IMR-90 (cell line): ENCODE results near the gene AP3B1. TPM values are rescaled to one million over a fixed set of nuclear protein-coding genes. Genes with fewer than 3 reads are reported as not detected.

ENCODE experiments used
- ATAC-seq: fragments of 200-7000 bp; cut with Tn5 transposase; 2 replicates; pipeline ENCODE4 v1.9.1; 2020; ENCODE audit warnings: low read depth, mild to moderate bottlenecking, moderate library complexity
- BruUV-seq: library from RNA; stranded (reverse); fragments of 400-500 nt; replicated peaks from 2 replicates; lab custom pipeline; 2021; lab: Mats Ljungman, UMichigan
- CTCF ChIA-PET: fragments of 300-600 bp; formaldehyde crosslinking; extraction: SDS; loops from one replicate; lab custom pipeline; 2021; ENCODE audit warnings: antibody characterized with exemption; lab: Yijun Ruan, JAX
- POLR2A ChIA-PET: fragments of 300-600 bp; sonication (Branson Sonifier 250); formaldehyde crosslinking; loops from one replicate; lab custom pipeline; 2022; ENCODE audit warnings: antibody characterized with exemption; ENCODE audit not compliant: unreplicated experiment; lab: Charles Lee
- DNase-seq: peaks from one replicate; pipeline ENCODE4 v3.0.0; 2013
- H2AFZ ChIP-seq: replicated peaks from 2 replicates; pipeline ENCODE3; 2013; ENCODE audit warnings: low read length, mild to moderate bottlenecking; ENCODE audit not compliant: poor library complexity
- H2AK5ac ChIP-seq: 2 replicates; pipeline ENCODE4 v1.6.1; 2013; ENCODE audit warnings: low read depth, low read length, inconsistent platforms
- H2AK9ac ChIP-seq: replicated peaks from 2 replicates; pipeline ENCODE3; 2013; ENCODE audit warnings: mild to moderate bottlenecking, low read depth, low read length, moderate library complexity; ENCODE audit not compliant: poor library complexity
- H2BK120ac ChIP-seq: 2 replicates; pipeline ENCODE4 v1.6.1; 2013; ENCODE audit warnings: low read depth, low read length, inconsistent platforms
- H2BK15ac ChIP-seq: 3 replicates; pipeline ENCODE4 v1.6.1; 2013; ENCODE audit warnings: low read depth, low read length, inconsistent platforms
- H2BK20ac ChIP-seq: 2 replicates; pipeline ENCODE4 v1.6.1; 2013; ENCODE audit warnings: low read depth, mild to moderate bottlenecking, inconsistent platforms, low read length, moderate library complexity
- H2BK5ac ChIP-seq: 2 replicates; pipeline ENCODE4 v1.6.1; 2013; ENCODE audit warnings: mild to moderate bottlenecking, low read depth, low read length, inconsistent platforms; ENCODE audit not compliant: poor library complexity, severe bottlenecking
- H3K14ac ChIP-seq: replicated peaks from 2 replicates; pipeline ENCODE4 v1.6.1; 2013; ENCODE audit warnings: low read depth, low read length, inconsistent platforms
- H3K18ac ChIP-seq: 2 replicates; pipeline ENCODE4 v1.6.1; 2013; ENCODE audit warnings: low read depth, low read length, control low read depth
- H3K23ac ChIP-seq: 2 replicates; pipeline ENCODE4 v1.6.1; 2013; ENCODE audit warnings: low read depth, low read length, inconsistent platforms
- H3K27ac ChIP-seq: 2 replicates; pipeline ENCODE4 v1.5.1; 2013; ENCODE audit warnings: mild to moderate bottlenecking, control low read depth, low read length; ENCODE audit not compliant: insufficient read depth
- H3K27me3 ChIP-seq: 2 replicates; pipeline ENCODE4 v1.6.1; 2013; ENCODE audit warnings: low read length; ENCODE audit not compliant: control insufficient read depth, insufficient read depth
- H3K36me3 ChIP-seq: 2 replicates; pipeline ENCODE4 v1.6.1; 2013; ENCODE audit warnings: low read length, mixed read lengths; ENCODE audit not compliant: control insufficient read depth, insufficient read depth
- H3K4ac ChIP-seq: 2 replicates; pipeline ENCODE4 v1.6.1; 2013; ENCODE audit warnings: low read depth, low read length, inconsistent platforms
- H3K4me1 ChIP-seq: 2 replicates; pipeline ENCODE4 v1.6.1; 2013; ENCODE audit warnings: low read length, mixed read lengths; ENCODE audit not compliant: control insufficient read depth, insufficient read depth
- H3K4me2 ChIP-seq: 2 replicates; pipeline ENCODE4 v1.6.1; 2013; ENCODE audit warnings: low read depth, mild to moderate bottlenecking, control low read depth, low read length, moderate library complexity
- H3K4me3 ChIP-seq: 2 replicates; pipeline ENCODE4 v1.5.1; 2013; ENCODE audit warnings: low read depth, mild to moderate bottlenecking, control low read depth, low read length, moderate library complexity; ENCODE audit not compliant: insufficient read depth
- H3K56ac ChIP-seq: 2 replicates; pipeline ENCODE4 v1.6.1; 2013; ENCODE audit warnings: low read length, inconsistent platforms; ENCODE audit not compliant: insufficient read depth; ENCODE audit errors: extremely low read depth
- H3K79me1 ChIP-seq, 2 experiments: 2 replicates each; pipeline ENCODE4 v1.6.1; 2013; ENCODE audit warnings: low read length in 2 of 2, inconsistent platforms in 1 of 2, low read depth in 1 of 2
- H3K9ac ChIP-seq: 2 replicates; pipeline ENCODE4 v1.6.1; 2013; ENCODE audit warnings: low read depth, low read length, control low read depth
- H3K9me1 ChIP-seq: 2 replicates; pipeline ENCODE4 v1.6.1; 2013; ENCODE audit warnings: low read length, inconsistent platforms; ENCODE audit not compliant: insufficient read depth
- H3K9me3 ChIP-seq: 2 replicates; pipeline ENCODE4 v1.6.1; 2013; ENCODE audit warnings: low read length; ENCODE audit not compliant: control insufficient read depth, insufficient read depth
- H4K20me1 ChIP-seq: 2 replicates; pipeline ENCODE4 v1.6.1; 2013; ENCODE audit warnings: low read length, inconsistent platforms; ENCODE audit not compliant: insufficient read depth
- H4K5ac ChIP-seq: 2 replicates; pipeline ENCODE4 v1.6.1; 2013; ENCODE audit warnings: mild to moderate bottlenecking, low read depth, low read length, control low read depth
- H4K8ac ChIP-seq, 2 experiments: 2 replicates each; pipeline ENCODE4 v1.6.1; 2013; ENCODE audit warnings: low read depth in 2 of 2, low read length in 2 of 2, control low read depth in 1 of 2, inconsistent platforms in 1 of 2
- H4K91ac ChIP-seq: 2 replicates; pipeline ENCODE4 v1.6.1; 2013; ENCODE audit warnings: low read depth, low read length, inconsistent platforms; ENCODE audit not compliant: insufficient read depth
- BHLHE40 ChIP-seq: fragments of 150-350 bp; IDR thresholded peaks from 2 replicates; pipeline ENCODE4 v1.6.1; 2016; ENCODE audit warnings: mild to moderate bottlenecking, low read depth, low read length
- CEBPB ChIP-seq: IDR thresholded peaks from 2 replicates; pipeline ENCODE4 v1.6.1; 2012; ENCODE audit warnings: low read depth, low read length, improper control_type of control experiment
- CTCF ChIP-seq: conservative IDR thresholded peaks from 2 replicates; pipeline ENCODE4 v1.5.1; 2012; ENCODE audit warnings: mild to moderate bottlenecking, low read depth, low read length, improper control_type of control experiment
- USF2 ChIP-seq: fragments of 150-350 bp; IDR thresholded peaks from 2 replicates; pipeline ENCODE4 v1.6.1; 2017; ENCODE audit warnings: mild to moderate bottlenecking, antibody characterized with exemption, low read length, low read depth
- WGBS, 2 experiments: methylation state at CpG; one replicate each; pipeline versions ENCODE4 v1.1.5 to v1.1.7; 2013; ENCODE audit warnings: missing lambda C conversion rate in 2 of 2; ENCODE audit not compliant: insufficient read length in 1 of 2; ENCODE audit errors: extremely low coverage in 2 of 2; 5-methylcytosine and 5-hydroxymethylcytosine counted together
- dilution Hi-C: fragments of 300-500 bp; cut with HindIII; formaldehyde crosslinking; loops from one replicate; pipeline ENCODE4 v1.14.3; 2018; ENCODE audit warnings: low sequenced_read_pairs; ENCODE audit not compliant: unreplicated experiment
- in situ Hi-C: fragments of 300-500 bp; cut with MboI; formaldehyde crosslinking; loops from 3 replicates; pipeline ENCODE4 v1.14.3; 2019; ENCODE audit warnings: low sequenced_read_pairs, inconsistent platforms, mixed read lengths
- intact Hi-C: fragments of 100-400 bp; cut with micrococcal nuclease; formaldehyde crosslinking; loops from 2 replicates; pipeline ENCODE4 v1.10.0; 2022
- polyA plus RNA-seq, 3 experiments: library from polyadenylated mRNA; depleted of rRNA; stranded (reverse); fragments of >200 nt; gene quantifications; 2 replicates each; pipeline ENCODE4 v1.2.3, GENCODE V29; 2012; ENCODE audit warnings: low replicate concordance in 1 of 3
- total RNA-seq: library from RNA; depleted of rRNA; stranded (reverse); fragments of >200 nt; gene quantifications from 2 replicates; pipeline ENCODE4 v1.2.3, GENCODE V29; 2012

Gene AP3B1
- total and polyA plus RNA-seq, 2 of the 4 experiments (the other 2 are of a cell fraction), result 33.1 to 59.0 TPM

- in situ Hi-C loops (no loop called here), dilution Hi-C loops (no loop called here), intact Hi-C loops (loop anchor here (5.0 to 10.0 kb wide), 2 partner anchors 228 to 360 kb away; partner anchors contain the start of gene TBCA)
- WGBS, 2 experiments, result no CpG with 5 or more reads among the region's 5 CpGs
- H3K56ac ChIP-seq, result no peak overlapping the region
- peaks cover 8% of the 10 kb centered on the region for H3K4me1 ChIP-seq
- no peak overlapping the region for H3K9ac ChIP-seq
- ATAC-seq (peak; percentile 57), DNase-seq (peak; percentile 88)
- H3K9me3 ChIP-seq, result no peaks in the 10 kb centered on the region
- no peaks in the 10 kb centered on the region for H3K27me3 ChIP-seq
- no peak overlapping the region; the same call in 1 of the 2 replicates for H4K5ac ChIP-seq
- no peak overlapping the region for H2AFZ ChIP-seq
- H2BK120ac ChIP-seq, result no peak overlapping the region
- H3K36me3 ChIP-seq, result peaks cover 4% of the 10 kb centered on the region
- BruUV-seq, result no TSS peak
- no peak overlapping the region for H3K14ac ChIP-seq
- no peak overlapping the region for H2AK5ac ChIP-seq
- H2BK15ac ChIP-seq, result no peak overlapping the region
- H4K20me1 ChIP-seq, result no peaks in the 10 kb centered on the region
- H2AK9ac ChIP-seq, result no peak overlapping the region
- peak overlapping the region; percentile 64; the same call in 1 of the 2 replicates for H3K4me2 ChIP-seq
- peaks cover 8% of the 10 kb centered on the region; the same call in 1 of the 2 replicates for H3K9me1 ChIP-seq
- no peak overlapping the region for H3K18ac ChIP-seq
- ChIA-PET POLR2A (no interaction called here), CTCF (no interaction called here)
- H3K4me3 ChIP-seq, result no peak overlapping the region
- no peak overlapping the region for H4K8ac ChIP-seq
- no peak overlapping the region for H3K4ac ChIP-seq
- no peak overlapping the region for H3K23ac ChIP-seq
- TF ChIP-seq BHLHE40 (peak; percentile 88), CEBPB (peak; percentile 87), CTCF (no peak), USF2 (peak; percentile 70)
- H3K27ac ChIP-seq, result no peak overlapping the region
- H2BK5ac ChIP-seq, result peak overlapping the region; percentile 91
- peaks cover 6 to 8% of the 10 kb centered on the region in 2 experiments for H3K79me1 ChIP-seq
- no peak overlapping the region for H2BK20ac ChIP-seq
- no peak overlapping the region for H4K91ac ChIP-seq
These were observed 289.3 kb downstream of the AP3B1 start for GRCh38 chr5:78005021-78005785.
